HG02970 (cell line): ENCODE data around the gene AGAP1.

Experiments
- ATAC-seq: cut with Tn5 transposase; IDR thresholded peaks from one replicate; pipeline ENCODE4 v1.9.1; 2021; ENCODE audit warnings: mild to moderate bottlenecking, moderate library complexity, moderate number of reproducible peaks; ENCODE audit not compliant: unreplicated experiment, low FRiP score

The AGAP1 gene

DNA sequence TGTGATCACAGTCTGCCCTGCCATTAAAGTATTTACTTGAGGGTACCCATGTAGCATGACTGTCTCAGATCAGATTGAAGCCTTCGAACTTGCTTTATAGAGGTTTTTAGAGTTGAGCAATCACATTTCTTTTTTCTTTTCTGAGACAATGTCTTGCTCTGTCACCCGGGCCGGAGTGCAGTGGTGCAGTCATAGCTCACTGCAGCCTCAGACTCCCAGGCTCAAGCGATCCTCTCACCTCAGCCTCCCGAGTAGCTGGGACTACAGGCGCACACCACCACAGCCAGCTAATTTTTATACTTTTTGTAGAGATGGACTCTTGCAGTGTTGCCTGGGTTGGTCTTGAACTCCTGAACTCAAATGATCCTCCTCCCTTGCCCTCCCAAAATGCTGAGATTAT lies 153.4 kb downstream of the AGAP1 start:
- ATAC-seq, result no peak

DNA sequence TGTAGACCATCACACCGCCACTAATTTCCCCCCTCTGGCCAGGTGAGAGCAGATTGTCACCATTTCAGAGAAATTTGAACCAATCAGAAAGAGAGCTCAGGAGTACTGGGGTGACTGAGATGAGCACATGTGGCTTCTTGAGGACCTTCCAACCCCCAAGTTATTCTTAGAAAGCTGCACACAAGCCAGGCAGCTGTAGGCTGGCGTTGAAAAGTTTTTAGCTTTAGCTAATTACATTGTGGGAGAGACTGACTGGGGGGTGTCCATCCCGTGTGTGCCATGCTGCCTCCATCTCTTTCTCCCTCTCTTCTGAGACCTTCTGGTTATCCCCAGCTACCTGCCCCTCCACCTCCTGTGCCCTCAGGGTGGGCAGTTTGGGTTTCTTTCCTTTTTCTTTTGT lies 154.0 kb downstream of the AGAP1 start:
- ATAC-seq, result no peak

DNA sequence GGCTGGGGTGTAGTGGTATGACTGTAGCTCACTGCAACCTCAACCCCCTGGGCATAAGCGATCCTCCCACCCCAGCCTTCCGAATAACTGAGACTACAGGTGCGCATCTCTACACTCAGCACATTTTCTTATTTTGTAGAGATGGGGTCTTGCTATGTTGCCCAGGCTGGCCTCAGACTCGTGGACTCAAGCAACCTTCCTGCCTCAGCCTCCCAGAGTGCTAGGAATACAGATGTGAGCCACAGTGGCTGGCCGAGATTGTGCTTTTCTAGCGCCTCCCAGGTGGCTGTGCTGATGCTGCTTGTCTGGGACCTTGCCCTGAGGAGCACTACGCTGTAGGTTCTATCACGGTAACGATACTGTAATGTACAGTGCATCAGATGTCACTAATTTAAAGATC lies 155.6 kb downstream of the AGAP1 start:
- no peak for ATAC-seq

DNA sequence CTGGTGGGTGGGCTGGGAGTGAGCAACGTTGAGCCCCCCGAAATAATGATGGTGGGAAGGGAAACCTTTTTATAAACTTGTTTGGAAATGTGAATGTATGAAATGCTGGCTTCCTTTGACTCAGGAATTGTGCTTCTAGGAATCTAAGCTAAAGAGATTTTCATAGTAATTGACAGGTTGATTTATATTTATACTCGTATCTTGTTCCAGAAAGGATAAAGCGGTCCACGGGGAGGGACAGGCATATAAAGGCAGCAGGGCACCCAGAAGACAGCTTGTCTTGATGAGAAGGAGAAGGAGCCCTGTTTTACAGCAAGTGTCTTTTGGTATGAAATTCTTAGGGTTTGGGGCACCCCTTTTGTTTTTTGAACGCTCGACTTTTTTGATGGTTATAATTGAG lies 157.8 kb downstream of the AGAP1 start:
- no peak for ATAC-seq

DNA sequence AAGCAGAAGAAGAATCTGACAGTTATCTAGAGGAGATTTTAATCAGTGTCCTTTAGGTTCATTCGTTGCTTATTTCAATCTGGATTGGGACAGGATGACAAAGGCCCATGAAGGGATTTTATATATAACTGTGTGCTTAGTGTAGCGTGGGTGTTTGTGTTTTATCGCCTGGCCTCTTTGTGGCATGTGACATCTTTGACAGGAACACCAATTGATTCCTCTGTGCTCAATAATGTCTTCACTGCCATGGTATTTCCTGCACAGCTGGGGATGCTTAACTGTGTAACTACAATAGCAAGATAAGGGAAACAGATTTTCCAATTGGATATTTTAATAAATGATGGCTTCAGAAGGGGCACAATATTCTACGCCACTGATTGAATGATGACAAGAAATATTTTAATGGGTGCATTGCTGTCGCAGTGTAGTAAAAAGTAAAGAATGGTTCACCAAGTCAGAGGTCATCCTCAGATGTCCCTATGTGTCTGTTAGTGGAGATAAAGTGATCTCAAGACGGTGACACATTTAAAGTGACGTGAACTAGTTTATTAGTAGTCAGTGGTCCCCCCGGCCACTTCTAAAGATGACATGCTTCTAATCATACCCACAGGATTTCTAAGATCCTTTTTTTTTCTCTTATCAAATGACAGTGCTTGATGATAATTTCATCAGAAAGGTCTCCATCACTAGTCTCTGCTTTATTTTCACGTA lies 160.4 kb downstream of the AGAP1 start:
- ATAC-seq, result no peak

DNA sequence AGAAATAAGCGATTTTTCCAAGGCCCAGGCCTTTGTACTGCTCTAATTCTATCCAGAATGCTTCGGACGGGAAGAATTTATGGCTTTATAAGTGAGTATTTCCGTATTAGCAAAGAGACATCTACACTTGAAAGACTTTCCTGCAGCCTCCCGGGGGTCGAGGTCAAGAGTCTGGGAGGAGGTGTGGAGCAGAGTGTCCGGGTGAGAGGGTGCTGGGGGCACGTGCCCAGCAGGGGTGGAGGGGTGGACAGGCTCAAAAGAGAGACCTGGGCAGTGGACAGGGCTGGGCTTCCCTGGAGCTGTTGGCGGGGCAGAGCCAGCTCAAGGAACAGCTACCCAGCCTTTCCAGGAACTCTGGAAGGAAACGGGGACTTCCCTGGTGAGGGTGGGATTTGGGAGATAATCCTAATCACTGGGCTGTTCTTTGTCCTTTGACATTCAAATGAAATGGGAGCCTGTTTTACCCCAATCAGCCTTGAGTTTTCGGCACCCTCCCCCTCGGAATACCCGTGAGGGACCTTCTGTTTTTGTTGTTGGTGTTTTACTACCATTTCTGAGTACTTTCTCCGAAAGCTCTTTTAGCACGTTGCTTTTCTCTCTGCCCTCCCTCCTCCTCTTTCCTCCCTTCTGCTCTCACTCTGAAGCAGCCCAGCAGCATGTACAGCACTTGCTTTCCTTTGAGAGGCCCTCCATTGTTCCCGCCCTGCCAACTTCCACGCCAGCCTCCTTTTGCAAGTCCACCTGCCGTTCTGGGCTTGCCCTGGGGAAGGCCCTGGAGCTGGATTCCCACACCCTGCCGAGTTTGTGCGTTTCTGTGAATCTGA lies 164.7 kb downstream of the AGAP1 start:
- no peak for ATAC-seq

DNA sequence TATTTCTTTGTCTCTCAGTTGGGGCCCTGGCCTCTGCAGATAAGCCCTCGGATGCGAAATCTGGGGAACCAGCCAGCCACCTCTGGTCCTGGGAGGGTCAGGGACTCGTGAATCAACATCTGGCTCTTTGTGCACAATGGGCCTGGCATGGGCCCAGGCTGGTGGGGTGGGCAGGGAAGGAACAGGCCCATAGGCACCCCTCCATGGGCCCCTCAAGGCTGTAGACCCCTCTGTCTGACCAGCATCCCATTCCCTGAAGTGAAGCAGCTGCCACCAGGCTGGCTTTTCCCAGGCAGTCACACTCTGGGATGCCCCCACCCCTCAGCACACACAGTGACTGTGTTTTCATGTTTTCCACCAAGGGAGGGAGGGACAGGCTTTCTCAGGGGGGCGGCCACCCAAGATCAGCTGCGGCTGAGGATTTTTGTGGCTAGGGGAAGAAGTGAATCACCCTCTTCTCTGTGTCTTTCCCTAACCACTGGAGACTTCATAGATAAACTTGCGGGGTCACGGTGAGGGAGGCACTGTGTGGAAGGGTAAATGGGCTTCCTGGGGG lies 166.0 kb downstream of the AGAP1 start:
- no peak for ATAC-seq

DNA sequence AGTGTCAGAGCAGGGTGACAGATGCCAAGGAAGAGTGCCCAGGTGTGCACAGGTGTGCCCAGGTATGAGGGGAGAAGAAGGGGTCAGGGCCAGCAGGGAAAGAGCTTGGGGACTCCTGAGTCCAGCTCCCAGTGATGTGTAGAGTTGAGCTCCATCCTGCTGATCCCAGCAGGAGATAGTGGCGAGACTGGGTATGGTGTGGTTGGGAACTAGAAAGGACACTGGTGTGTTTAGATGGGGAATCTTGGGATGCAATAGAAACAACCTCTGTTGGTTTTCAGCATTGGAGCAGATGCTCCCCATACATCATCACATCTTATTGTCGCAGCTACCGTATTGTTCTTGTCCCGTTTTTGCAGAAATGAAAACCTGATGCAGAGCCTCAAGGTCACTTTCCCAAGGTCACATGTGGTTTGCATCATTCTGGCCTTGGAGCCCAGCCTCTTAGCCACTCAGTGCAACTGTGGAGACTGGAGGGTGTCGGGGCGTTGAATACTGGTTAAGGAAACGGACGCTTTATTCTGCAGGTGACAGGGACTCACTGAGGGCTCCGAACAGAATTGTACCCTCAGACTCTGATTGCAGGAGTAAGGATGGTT lies 166.7 kb downstream of the AGAP1 start:
- no peak for ATAC-seq

DNA sequence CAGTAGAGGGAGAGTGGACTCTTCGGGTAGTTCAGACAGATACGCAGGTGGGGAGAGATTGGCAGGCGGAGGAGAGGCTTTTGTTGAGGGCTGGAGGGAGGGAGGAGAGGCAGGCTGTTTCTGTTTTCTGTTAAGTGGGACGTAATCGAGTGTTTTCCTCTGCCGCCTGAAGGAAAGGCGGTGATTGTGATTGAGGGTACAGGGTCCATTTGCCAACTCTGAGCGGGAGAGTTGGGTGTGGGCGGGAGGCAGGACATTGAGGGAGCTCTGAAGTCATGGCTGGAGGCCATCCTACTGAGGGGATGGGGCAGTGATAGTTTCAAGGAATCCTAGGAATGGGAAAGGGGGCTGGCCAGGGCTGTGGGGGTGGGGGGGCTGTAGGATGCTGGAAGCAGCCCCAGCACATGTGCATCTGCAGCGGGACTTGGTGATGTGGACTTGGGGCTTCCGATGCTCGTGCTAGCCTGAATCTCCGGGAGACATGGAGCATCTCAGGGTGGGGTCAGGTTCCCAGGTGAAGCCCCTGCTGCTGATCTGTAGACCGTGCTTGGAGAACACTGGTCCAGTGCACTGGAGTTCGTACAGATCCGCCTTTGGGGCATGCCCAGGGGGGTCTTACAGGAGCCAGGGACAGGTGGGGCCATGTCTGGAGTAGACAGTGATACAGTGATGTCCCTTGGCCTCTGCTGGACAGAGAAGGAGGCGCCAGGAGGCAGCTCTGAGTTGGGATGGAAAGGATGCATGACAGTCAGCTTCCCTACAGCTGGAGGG lies 167.5 kb downstream of the AGAP1 start:
- ATAC-seq, result no peak

DNA sequence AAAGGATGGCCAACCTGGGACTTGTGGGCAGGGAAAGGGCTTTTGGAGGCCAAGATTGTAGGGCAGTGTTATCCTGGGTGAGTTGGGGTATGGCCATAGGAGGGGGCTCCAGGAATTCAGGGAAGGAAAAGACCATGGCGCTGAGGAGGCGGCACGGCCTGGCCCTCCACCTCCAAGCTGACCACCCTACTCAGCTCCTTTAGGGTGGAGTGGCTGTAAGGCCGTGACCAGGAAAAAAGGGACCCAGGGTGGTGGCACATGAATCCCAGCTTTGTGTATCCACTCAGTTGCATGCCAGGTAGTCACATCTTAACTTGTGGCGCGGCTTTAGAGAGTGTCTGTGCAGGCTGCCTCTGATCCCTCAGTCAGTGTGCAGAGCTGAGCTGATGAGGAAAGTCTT lies 168.1 kb downstream of the AGAP1 start:
- no peak for ATAC-seq

DNA sequence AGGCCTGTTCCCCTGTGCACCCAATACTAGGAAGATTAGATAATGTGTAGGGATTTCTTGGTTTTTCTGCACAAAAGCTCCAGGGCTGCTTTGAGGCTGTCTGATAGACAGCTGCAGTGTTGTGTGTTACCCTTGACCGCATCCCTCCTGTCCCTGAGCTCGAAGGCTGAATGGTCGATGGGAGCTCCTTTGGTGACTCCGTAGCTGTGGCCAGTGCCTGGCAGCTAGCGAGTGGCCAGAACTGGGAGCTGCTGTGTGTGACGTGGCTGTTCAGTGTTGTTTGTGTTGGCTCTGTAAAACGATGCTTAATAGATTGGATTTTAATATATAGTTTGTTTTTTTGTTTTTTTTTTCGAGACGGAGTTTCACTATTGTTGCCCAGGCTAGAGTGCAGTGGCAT lies 170.0 kb downstream of the AGAP1 start:
- ATAC-seq, result no peak

DNA sequence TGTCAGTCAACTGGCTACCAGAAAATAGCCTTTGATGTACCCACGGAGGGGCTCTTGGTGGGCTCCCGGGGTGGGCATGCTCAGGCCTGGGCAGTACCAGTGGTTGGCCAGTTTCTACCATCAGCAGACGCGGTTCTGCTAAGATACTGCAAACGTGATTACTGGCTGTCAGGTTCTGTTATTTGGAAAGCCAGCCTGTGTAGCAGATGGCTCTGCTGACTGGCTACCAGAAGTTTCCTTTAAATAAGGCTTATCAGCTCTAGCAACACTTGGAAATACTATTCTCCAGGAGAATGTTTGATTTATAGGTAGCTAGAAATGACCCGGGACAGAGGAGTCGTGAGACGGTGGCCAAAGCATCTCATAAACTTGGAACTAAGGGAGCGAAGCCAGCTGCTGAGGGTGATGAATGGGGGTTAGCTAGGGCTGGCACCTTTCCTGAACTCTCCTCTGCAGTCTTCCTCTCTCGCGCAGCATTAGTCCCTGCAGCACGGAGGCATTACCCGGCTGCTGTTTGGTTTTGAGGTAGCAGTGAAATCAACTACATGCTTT lies 171.9 kb downstream of the AGAP1 start:
- no peak for ATAC-seq

DNA sequence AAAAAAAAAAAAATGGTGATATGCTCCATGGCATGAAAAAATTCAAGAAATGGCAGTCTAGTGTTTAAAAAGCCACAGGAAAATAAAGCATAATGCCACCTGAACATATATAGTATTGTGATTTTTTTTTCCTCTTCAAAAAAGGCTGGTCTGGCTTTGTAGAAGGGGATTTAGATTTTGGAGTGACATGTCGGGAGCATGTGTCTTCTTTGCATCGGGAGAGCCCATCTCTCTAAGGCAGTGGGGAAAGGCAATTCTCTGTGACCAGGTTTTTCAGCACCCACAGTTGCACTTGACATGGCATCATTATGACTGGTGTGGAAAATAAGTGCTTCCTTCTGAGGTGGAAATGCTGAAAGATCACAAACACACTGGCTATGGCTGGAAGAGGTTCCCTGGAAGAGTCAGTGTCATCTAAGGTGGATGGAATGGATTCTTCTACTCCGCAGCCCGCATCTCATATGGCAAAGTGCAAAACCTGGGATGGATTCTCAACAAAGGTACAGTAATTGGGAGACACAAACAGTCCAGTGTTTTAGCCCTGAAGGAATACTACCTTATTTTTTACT lies 172.5 kb downstream of the AGAP1 start:
- ATAC-seq, result no peak

DNA sequence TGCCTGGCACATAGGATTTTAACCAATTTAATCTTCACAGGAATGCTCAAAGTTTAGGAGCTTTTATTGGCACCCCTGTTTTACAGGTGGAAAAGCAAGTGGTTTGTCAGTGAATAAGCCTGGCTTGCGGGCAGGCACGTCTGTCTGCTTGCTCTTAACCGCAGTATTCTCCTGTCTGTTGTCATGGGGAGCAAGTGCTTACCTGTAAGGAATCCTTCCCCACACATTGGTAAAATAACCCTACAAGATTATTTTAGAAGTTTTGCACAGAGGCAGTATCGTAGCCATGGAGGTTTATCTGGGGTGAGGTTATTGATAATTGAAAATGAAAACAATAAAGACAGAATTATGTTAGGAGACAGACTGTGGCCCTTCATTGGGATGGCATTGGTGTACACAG lies 174.9 kb downstream of the AGAP1 start:
- no peak for ATAC-seq

DNA sequence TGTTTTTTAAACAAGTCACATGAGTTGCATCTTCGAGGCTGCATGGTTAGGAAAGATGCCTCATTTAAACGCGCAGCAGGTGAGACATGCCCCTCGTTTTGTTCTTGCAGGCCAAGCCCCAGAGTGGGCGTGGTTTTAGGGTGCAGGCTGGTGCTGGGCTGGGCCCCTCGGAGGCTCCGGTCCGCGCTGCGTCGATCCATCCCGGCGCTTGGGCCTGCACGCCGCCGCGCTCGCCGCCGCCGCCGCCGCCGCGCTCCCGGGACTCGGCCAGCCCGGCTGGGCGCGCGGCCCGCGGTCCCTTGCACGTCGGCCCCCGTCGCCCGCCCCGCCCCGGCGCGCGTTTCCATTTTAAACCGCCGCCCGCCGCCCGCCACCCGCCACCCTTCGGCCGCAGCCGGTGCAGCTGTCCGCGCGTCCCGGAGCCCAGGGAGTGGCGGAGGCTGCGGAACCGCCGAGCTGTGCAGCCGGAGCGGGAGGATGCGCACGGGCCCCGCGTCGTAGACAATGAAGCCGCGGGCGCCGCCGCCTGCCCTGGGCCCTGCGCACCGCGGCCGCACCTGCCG lies 175.5 kb downstream of the AGAP1 start:
- no peak for ATAC-seq

DNA sequence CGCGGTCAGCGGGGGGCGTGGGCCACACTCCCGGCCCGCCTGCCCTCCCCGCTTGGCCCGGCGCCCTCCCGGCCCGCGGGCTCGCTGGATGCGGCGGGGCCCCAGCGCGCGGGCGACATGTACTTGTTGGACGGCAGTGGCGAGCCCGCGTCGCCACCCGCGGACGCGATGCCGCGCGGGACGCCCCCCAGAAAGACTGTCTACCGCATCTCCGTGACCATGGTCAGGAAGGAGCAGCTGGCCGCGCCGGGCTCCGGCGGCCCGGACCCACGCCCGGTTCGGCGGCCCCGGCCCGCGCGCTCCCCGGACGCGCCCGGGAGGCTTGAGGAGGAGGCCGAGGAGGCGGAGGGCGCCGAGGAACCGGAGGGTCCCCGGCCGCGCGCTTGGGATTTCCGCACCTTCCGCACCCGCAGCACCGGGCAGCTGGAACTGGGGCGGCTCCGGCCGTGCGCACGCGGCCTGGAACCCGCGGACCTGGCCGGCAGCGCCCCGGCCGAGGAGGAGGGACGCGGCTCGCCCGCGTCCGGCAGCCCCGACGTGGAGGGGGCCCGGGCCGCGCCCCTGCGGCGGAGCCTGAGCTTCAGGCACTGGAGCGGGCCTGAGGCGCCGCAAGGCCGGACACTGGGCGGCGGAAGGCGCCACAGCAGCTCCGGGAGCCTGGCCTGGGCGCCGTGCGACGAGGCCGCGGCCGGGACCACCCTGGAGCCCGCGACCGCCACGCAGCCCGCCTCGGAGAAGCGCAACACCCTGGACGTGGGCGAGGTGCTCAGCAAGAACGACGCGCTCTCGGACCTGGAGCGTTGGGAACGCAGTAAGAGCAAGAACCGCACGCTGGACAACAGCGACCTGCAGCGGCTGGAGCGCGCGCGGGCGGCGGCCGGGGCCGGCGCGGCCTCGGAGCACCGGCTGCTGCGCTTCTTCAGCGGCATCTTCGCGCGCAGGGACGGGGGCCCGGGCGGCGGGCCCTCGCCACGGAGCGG lies 176.4 kb downstream of the AGAP1 start:
- ATAC-seq, result no peak

DNA sequence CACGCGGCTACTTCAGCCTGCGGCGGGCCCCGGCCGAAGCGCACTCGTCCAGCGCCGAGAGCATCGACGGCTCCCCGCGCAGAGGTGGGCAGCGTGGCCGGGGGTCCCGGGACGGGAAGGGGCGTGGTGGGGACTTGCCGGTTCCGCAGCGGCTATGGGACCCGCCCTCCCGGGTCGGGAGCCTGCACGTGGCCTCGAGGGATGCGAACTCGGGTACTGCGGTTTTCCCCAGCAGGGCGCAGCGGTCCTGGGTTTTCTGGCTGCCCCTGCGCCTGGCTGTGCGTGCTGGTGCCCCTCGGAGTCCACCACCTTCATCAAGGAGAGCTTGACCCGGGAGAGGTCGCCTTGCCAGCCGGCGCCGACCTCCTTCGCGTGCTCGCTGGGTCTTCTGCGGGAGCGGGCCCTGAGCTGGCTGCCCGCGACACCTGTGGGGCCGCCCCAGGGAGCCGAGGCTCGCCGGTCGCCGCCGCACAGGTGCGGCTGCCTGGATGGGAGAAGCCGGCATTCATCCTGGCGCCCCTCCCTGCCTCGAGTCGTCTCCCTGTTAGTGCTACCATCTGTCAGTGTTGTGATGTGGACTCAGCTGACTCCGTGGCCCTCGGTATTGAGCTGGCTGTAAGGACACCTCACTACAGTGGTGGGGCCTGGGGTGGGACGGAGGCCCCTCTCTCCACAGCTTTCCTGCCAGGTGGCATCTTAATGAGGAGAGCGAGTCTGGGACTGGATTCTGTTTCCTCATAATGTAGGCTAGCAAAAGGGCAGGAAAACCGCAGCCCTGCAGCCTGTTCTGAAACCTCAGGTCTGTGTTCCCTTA lies 177.3 kb downstream of the AGAP1 start:
- ATAC-seq, result no peak

DNA sequence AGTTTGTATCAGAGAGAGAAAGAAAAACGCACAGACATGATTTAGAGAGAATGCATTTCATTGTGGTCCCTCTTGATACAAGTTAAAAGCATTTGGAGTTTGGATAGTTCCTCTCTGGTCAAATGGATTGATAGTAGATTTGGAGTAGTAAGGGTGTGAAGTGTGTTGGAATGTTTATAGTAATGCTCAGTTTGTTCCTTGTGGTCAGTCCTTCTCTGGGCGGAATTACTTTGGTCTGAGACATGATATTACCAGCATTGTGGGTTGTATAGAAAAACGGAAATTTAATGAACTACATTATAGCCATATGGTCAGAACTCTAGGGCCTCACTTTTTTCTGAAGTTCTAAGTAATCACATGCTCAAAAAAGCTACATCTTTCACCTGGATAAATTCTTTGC lies 178.9 kb downstream of the AGAP1 start:
- ATAC-seq, result no peak
